Karpas-422 (cell line): Measurements from ENCODE around the gene CCDC28A. TPM values are rescaled to one million over a fixed set of nuclear protein-coding genes. Genes with fewer than 3 reads are reported as not detected.
"Not testable (repeated sequence)": the region's sequence is repeated elsewhere in the genome, so short reads cannot be mapped to it uniquely, and the experiment has no call there.

Experiments used
- DNase-seq: peaks from one replicate; pipeline ENCODE4 v3.0.0-alpha.2; 2015
- H2AFZ ChIP-seq: fragments of 200-600 bp; sonication (generic); 2 replicates; pipeline ENCODE4 v1.6.1; 2014; ENCODE audit warnings: antibody characterized with exemption, low read length, mixed read lengths
- H3K27ac ChIP-seq: fragments of 200-600 bp; sonication (generic); 2 replicates; pipeline ENCODE4 v1.5.1; 2014; ENCODE audit warnings: mild to moderate bottlenecking, low read length, moderate library complexity
- H3K27me3 ChIP-seq: fragments of 200-600 bp; sonication (generic); 2 replicates; pipeline ENCODE4 v1.6.1; 2014; ENCODE audit warnings: low read length, mixed read lengths
- H3K36me3 ChIP-seq: fragments of 200-600 bp; sonication (generic); 2 replicates; pipeline ENCODE4 v1.6.1; 2014; ENCODE audit warnings: low read length, mixed read lengths; ENCODE audit not compliant: insufficient read depth
- H3K4me1 ChIP-seq: fragments of 200-600 bp; sonication (generic); 2 replicates; pipeline ENCODE4 v1.6.1; 2014; ENCODE audit warnings: mild to moderate bottlenecking, low read length, mixed read lengths
- H3K4me2 ChIP-seq: fragments of 200-600 bp; sonication (generic); 2 replicates; pipeline ENCODE4 v1.6.1; 2014; ENCODE audit warnings: low read length, low read depth, mild to moderate bottlenecking; ENCODE audit not compliant: poor library complexity, severe bottlenecking
- H3K4me3 ChIP-seq: fragments of 200-600 bp; sonication (generic); 2 replicates; pipeline ENCODE4 v1.5.1; 2014; ENCODE audit warnings: mild to moderate bottlenecking, antibody characterized with exemption, low read length, mixed read lengths
- H3K79me2 ChIP-seq: fragments of 200-600 bp; sonication (generic); 2 replicates; pipeline ENCODE4 v1.6.1; 2014; ENCODE audit warnings: mild to moderate bottlenecking, low read length, mixed read lengths
- H3K9ac ChIP-seq: fragments of 200-600 bp; sonication (generic); 2 replicates; pipeline ENCODE4 v1.6.0; 2014; ENCODE audit warnings: low read length
- H3K9me2 ChIP-seq: fragments of 200-600 bp; sonication (generic), shearing (Covaris generic); replicated peaks from 2 replicates; pipeline ENCODE4 v1.6.0; 2014; ENCODE audit warnings: mild to moderate bottlenecking, low read length, moderate library complexity; ENCODE audit not compliant: insufficient read depth
- H3K9me3 ChIP-seq: fragments of 300-700, 200-600 bp; sonication (generic); 2 replicates; pipeline ENCODE4 v1.6.1; 2014; ENCODE audit warnings: low read length, mixed read lengths
- H4K20me1 ChIP-seq: fragments of 200-600 bp; sonication (generic); 2 replicates; pipeline ENCODE4 v1.6.1; 2014; ENCODE audit warnings: mild to moderate bottlenecking, antibody characterized with exemption, low read length, low read depth; ENCODE audit not compliant: insufficient read depth
- total RNA-seq: library from RNA; depleted of rRNA; stranded (reverse); fragments of >200 nt; shearing (Covaris generic); gene quantifications from 2 replicates; pipeline ENCODE4 v1.2.3, GENCODE V29; 2014; ENCODE audit warnings: low replicate concordance; rRNA removed

CCDC28A gene
- total RNA-seq, result 43.8 and 55.2 TPM in 2 replicates

GRCh38 chr6:138773177-138774091, at the start of gene CCDC28A:
TSS of gene CCDC28A (plus strand) at chr6:138773769. CDS start at chr6:138776121, 2,352 bp downstream.
- Histone ChIP-seq H3K9ac (peak within 1 kb of the TSS; percentile 75), H4K20me1 (no peaks in the 10 kb centered on the region), H3K4me2 (peak within 1 kb of the TSS; percentile 83), H3K36me3 (no peaks in the 10 kb centered on the region), H3K27ac (peak within 1 kb of the TSS; percentile 80), H3K9me3 (no peaks in the 10 kb centered on the region), H3K27me3 (no peaks in the 10 kb centered on the region), H3K4me1 (peaks cover 22% of the 10 kb centered on the region), H3K9me2 (no peaks in the 10 kb centered on the region), H3K4me3 (peak within 1 kb of the TSS; percentile 79), H3K79me2 (peaks cover 20% of the 10 kb centered on the region), H2AFZ (peak within 1 kb of the TSS; percentile 88; the same call in 1 of the 2 replicates)
- DNase-seq, result peak; percentile 99

- Histone ChIP-seq H3K4me1 (peaks cover 23% of the 10 kb centered on the region), H3K9me2 (no peaks in the 10 kb centered on the region), H2AFZ (no peak overlapping the region), H3K4me2 (no peak overlapping the region), H3K4me3 (no peak overlapping the region), H3K27me3 (no peaks in the 10 kb centered on the region), H3K9ac (no peak overlapping the region), H3K27ac (no peak overlapping the region), H4K20me1 (no peaks in the 10 kb centered on the region), H3K79me2 (no peaks in the 10 kb centered on the region), H3K9me3 (no peaks in the 10 kb centered on the region), H3K36me3 (no peaks in the 10 kb centered on the region)
- no peak for DNase-seq
Observed at GRCh38 chr6:138724015-138724414, 49.6 kb upstream of the CCDC28A start.

- Histone ChIP-seq H3K4me3 (no peak overlapping the region), H3K4me2 (no peak overlapping the region), H3K9ac (no peak overlapping the region), H2AFZ (no peak overlapping the region), H4K20me1 (no peaks in the 10 kb centered on the region), H3K79me2 (no peaks in the 10 kb centered on the region), H3K9me2 (no peaks in the 10 kb centered on the region), H3K36me3 (no peaks in the 10 kb centered on the region), H3K9me3 (no peaks in the 10 kb centered on the region), H3K27me3 (no peaks in the 10 kb centered on the region), H3K4me1 (peaks cover 12% of the 10 kb centered on the region), H3K27ac (no peak overlapping the region)
- DNase-seq, result no peak
Observed at GRCh38 chr6:138726066-138726756, 47.4 kb upstream of the CCDC28A start.

- H3K27me3 ChIP-seq, result no peaks in the 10 kb centered on the region
- no peaks in the 10 kb centered on the region for H4K20me1 ChIP-seq
- H3K9ac ChIP-seq, result no peak overlapping the region
- H3K4me2 ChIP-seq, result no peak overlapping the region
- no peaks in the 10 kb centered on the region for H3K36me3 ChIP-seq
- no peaks in the 10 kb centered on the region for H3K79me2 ChIP-seq
- H3K9me3 ChIP-seq, result no peaks in the 10 kb centered on the region
- H3K9me2 ChIP-seq, result no peaks in the 10 kb centered on the region
- no peak overlapping the region for H3K4me3 ChIP-seq
- no peak overlapping the region for H3K27ac ChIP-seq
- H3K4me1 ChIP-seq, result peaks cover 12% of the 10 kb centered on the region
- H2AFZ ChIP-seq, result no peak overlapping the region
- no peak for DNase-seq
Observed at GRCh38 chr6:138726757-138727097, 46.8 kb upstream of the CCDC28A start.

GRCh38 chr6:138727182-138727581, 46.4 kb upstream of the CCDC28A start:
- Histone ChIP-seq H3K27me3 (no peaks in the 10 kb centered on the region), H2AFZ (no peak overlapping the region), H3K4me3 (no peak overlapping the region), H3K27ac (no peak overlapping the region), H3K9me2 (no peaks in the 10 kb centered on the region), H3K36me3 (no peaks in the 10 kb centered on the region), H3K79me2 (no peaks in the 10 kb centered on the region), H3K9ac (no peak overlapping the region), H4K20me1 (no peaks in the 10 kb centered on the region), H3K4me2 (no peak overlapping the region), H3K9me3 (no peaks in the 10 kb centered on the region), H3K4me1 (peaks cover 8% of the 10 kb centered on the region)
- no peak for DNase-seq

- Histone ChIP-seq H3K27me3 (no peaks in the 10 kb centered on the region), H3K4me2 (no peak overlapping the region), H3K79me2 (no peaks in the 10 kb centered on the region), H3K36me3 (no peaks in the 10 kb centered on the region), H2AFZ (no peak overlapping the region), H3K27ac (no peak overlapping the region), H3K9me2 (no peaks in the 10 kb centered on the region), H3K9ac (no peak overlapping the region), H3K4me1 (no peaks in the 10 kb centered on the region), H3K9me3 (no peaks in the 10 kb centered on the region), H4K20me1 (no peaks in the 10 kb centered on the region), H3K4me3 (no peak overlapping the region)
- no peak for DNase-seq
Observed at GRCh38 chr6:138728662-138729061, 44.9 kb upstream of the CCDC28A start.

- not testable (repeated sequence) for H4K20me1 ChIP-seq, H3K27ac ChIP-seq, H3K9ac ChIP-seq, H3K4me3 ChIP-seq, H3K9me2 ChIP-seq, H2AFZ ChIP-seq, H3K79me2 ChIP-seq, H3K4me2 ChIP-seq, H3K36me3 ChIP-seq, H3K4me1 ChIP-seq, DNase-seq, H3K9me3 ChIP-seq, H3K27me3 ChIP-seq
Observed at GRCh38 chr6:138730037-138730436, 43.5 kb upstream of the CCDC28A start.

- Histone ChIP-seq H3K4me3 (no peak overlapping the region), H3K27me3 (no peaks in the 10 kb centered on the region), H3K79me2 (no peaks in the 10 kb centered on the region), H3K9me3 (no peaks in the 10 kb centered on the region), H3K27ac (no peak overlapping the region), H2AFZ (no peak overlapping the region), H3K9me2 (no peaks in the 10 kb centered on the region), H3K36me3 (no peaks in the 10 kb centered on the region), H3K9ac (no peak overlapping the region), H4K20me1 (no peaks in the 10 kb centered on the region), H3K4me2 (no peak overlapping the region), H3K4me1 (no peaks in the 10 kb centered on the region)
- DNase-seq, result no peak
Observed at GRCh38 chr6:138734585-138734984, 39.0 kb upstream of the CCDC28A start.
